ENCODE results near the gene BLOC1S3. TPM values are rescaled to one million over a fixed set of nuclear protein-coding genes. Genes with fewer than 3 reads are reported as not detected.

Gene BLOC1S3
- total and polyA plus RNA-seq, 10 donors: 5.0 to 31.7 (median 16.4) TPM

DNA sequence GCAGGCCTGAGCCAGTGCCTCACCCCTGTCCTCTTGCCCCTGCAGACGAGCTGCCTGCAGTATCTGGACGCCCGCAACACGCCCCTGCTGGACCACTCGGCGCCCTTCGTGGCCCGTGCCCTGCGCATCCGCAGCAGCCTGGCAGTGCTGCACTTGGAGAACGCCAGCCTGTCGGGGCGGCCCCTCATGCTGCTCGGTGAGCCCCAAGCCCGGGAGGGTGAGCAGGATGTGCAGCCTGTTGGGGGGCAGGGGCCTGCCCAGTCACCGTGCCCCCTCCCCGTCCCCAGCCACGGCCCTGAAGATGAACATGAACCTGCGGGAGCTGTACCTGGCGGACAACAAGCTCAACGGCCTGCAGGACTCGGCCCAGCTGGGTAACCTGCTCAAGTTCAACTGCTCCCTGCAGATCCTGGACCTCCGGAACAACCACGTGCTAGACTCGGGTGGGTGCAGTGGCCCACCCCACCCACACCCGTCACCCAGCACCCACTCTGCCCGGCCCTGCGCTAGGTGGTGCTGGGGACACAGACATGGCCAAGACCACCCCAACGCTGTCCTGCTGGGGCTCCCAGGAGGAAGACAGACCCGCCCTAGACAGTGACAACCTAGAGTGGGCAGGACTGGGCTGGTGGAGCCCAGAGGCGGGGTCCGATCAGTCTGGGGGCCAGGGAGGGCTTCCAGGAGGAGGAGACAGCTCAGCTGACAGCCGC is 36.4 kb upstream of the BLOC1S3 start:
- H3K9me3 ChIP-seq: no peaks in the 10 kb centered on the region
- peaks cover 0 to 75% (median 50%) of the 10 kb centered on the region in 6 donors for H3K36me3 ChIP-seq
- no peak overlapping the region for H3K4me3 ChIP-seq
- H3K4me1 ChIP-seq: peaks cover 0 to 16% (median 11%) of the 10 kb centered on the region in 6 donors
- TF ChIP-seq POLR2A (IDR thresholded peaks at IDR 0.05) (no peak), POLR2AphosphoS5 (IDR thresholded peaks at IDR 0.05) (no peak), CTCF (IDR thresholded peaks at IDR 0.05 in 8 of 11, conservative IDR thresholded peaks at IDR 0.05 in 3 of 11) (no peak)
- intact Hi-C loops (cut with DNase I; ENCODE audit: low total_unique reads): no loop called here
- 94 to 97% (median 95%) methylated on average over 17 to 33 of the region's 33 CpGs for WGBS, 5 donors
- no peak for DNase-seq
- H3K27ac ChIP-seq: no peak overlapping the region
- H3K27me3 ChIP-seq (replicated peaks in 1 of 7): no peaks in the 10 kb centered on the region

- Histone ChIP-seq H3K9me3 (no peaks in the 10 kb centered on the region), H3K4me3 (no peak overlapping the region), H3K27me3 (replicated peaks in 1 of 7) (no peaks in the 10 kb centered on the region), H3K4me1 (peaks cover 0 to 11% (median 6%) of the 10 kb centered on the region in 6 donors), H3K27ac (no peak overlapping the region), H3K36me3 (peaks cover 0 to 81% (median 50%) of the 10 kb centered on the region in 6 donors)
- DNase-seq: no peak
- intact Hi-C loops (cut with DNase I; ENCODE audit: low total_unique reads): no loop called here
- TF ChIP-seq POLR2A (IDR thresholded peaks at IDR 0.05) (no peak), POLR2AphosphoS5 (IDR thresholded peaks at IDR 0.05) (no peak), CTCF (IDR thresholded peaks at IDR 0.05 in 8 of 11, conservative IDR thresholded peaks at IDR 0.05 in 3 of 11) (no peak)
- WGBS, 5 donors: 90 to 95% (median 91%) methylated on average over 9 of the region's 9 CpGs
Observed at GRCh38 chr19:45142726-45143110, 35.9 kb upstream of the BLOC1S3 start.

- intact Hi-C loops (cut with DNase I; ENCODE audit: low total_unique reads): no loop called here
- Histone ChIP-seq H3K36me3 (peaks cover 0 to 94% (median 50%) of the 10 kb centered on the region in 6 donors), H3K4me3 (no peak overlapping the region), H3K27me3 (replicated peaks in 1 of 7) (no peaks in the 10 kb centered on the region), H3K9me3 (no peaks in the 10 kb centered on the region), H3K4me1 (no peaks in the 10 kb centered on the region), H3K27ac (no peak overlapping the region)
- TF ChIP-seq CTCF (IDR thresholded peaks at IDR 0.05 in 8 of 11, conservative IDR thresholded peaks at IDR 0.05 in 3 of 11) (no peak), POLR2AphosphoS5 (IDR thresholded peaks at IDR 0.05) (no peak), POLR2A (IDR thresholded peaks at IDR 0.05) (no peak)
- no peak for DNase-seq
- WGBS, 5 donors: 95 to 97% (median 97%) methylated on average over 45 to 53 of the region's 53 CpGs
Observed at GRCh38 chr19:45144431-45145269, 33.9 kb upstream of the BLOC1S3 start.

Data from spleen (tissue), 11 donors.